Upper lobe of left lung (tissue), 6 donors: ENCODE data around the gene NASP. TPM values are rescaled to one million over a fixed set of nuclear protein-coding genes. Genes with fewer than 3 reads are reported as not detected.

Source experiments
- ATAC-seq, 2 donors: fragments of 200-7000 bp; cut with Tn5 transposase; one replicate each; pipeline ENCODE4 v1.9.1; 2022; ENCODE audit warnings: mild to moderate bottlenecking in 2 of 2, moderate library complexity in 2 of 2; ENCODE audit not compliant: low FRiP score in 2 of 2
- DNase-seq, 2 donors: peaks; one replicate each; pipeline ENCODE4 v3.0.0-alpha.2; 2019 to 2020
- H3K27ac ChIP-seq, 4 donors: fragments of 200-600 bp; sonication (generic); one replicate each; pipeline ENCODE4 v1.5.1; 2016 to 2019
- H3K27me3 ChIP-seq, 4 donors: fragments of 200-600 bp; sonication (generic); one replicate each; pipeline ENCODE4 v1.5.1; 2017 to 2019
- H3K36me3 ChIP-seq, 4 donors: fragments of 200-600 bp; sonication (generic); one replicate each; pipeline ENCODE4 v1.5.1; 2016 to 2019
- H3K4me1 ChIP-seq, 4 donors: fragments of 200-600 bp; sonication (generic); one replicate each; pipeline ENCODE4 v1.5.1; 2018 to 2019
- H3K4me3 ChIP-seq, 4 donors: fragments of 200-600 bp; sonication (generic); one replicate each; pipeline ENCODE4 v1.5.1; 2017 to 2019; ENCODE audit warnings: mild to moderate bottlenecking in 2 of 4, moderate library complexity in 1 of 4
- H3K9me3 ChIP-seq, 4 donors: fragments of 200-600 bp; sonication (generic); one replicate each; pipeline ENCODE4 v1.5.1; 2018 to 2019
- EP300 ChIP-seq, 4 donors: sonication (generic); formaldehyde crosslinking; IDR thresholded peaks; one replicate each; pipeline ENCODE4 v1.5.1; 2017; ENCODE audit warnings: antibody characterized with exemption in 4 of 4, control low read depth in 2 of 4
- POLR2A ChIP-seq, 4 donors: fragments of 450-650 bp; IDR thresholded peaks; one replicate each; pipeline ENCODE4 v1.5.1; 2016 to 2017; ENCODE audit warnings: antibody characterized with exemption in 4 of 4, mild to moderate bottlenecking in 2 of 4
- POLR2AphosphoS5 ChIP-seq, 2 donors: sonication (generic); formaldehyde crosslinking; IDR thresholded peaks; one replicate each; pipeline ENCODE4 v1.5.1; 2017; ENCODE audit warnings: antibody characterized with exemption in 2 of 2
- WGBS, 2 donors: methylation state at CpG; one replicate each; pipeline ENCODE4 v1.1.5; 2017 to 2018; 5-methylcytosine and 5-hydroxymethylcytosine counted together
- total RNA-seq, 6 donors: library from RNA; depleted of rRNA in 4 of 6; stranded (reverse); fragments of >200 nt in 4 of 6; gene quantifications; one replicate each; pipeline versions ENCODE4 v1.1.0 to v1.2.1, GENCODE V29; 2016 to 2021
- TF ChIP-seq, protein P1 (sequence below), 6 experiments: fragments of 450-650 bp in 4 of 6; fragments of 200-600 bp in 2 of 6; sonication (generic) in 2 of 6; IDR thresholded peaks; one replicate each; pipeline ENCODE4 v1.5.1; 2016 to 2019; ENCODE audit warnings: antibody characterized with exemption in 6 of 6
- donor health status: DM: no; HTN: no; CAD: no; lungs with moderate emphysema.
- donor health status: DM: no; HTN: yes; CAD: no; lungs with severe emphysema.

The NASP gene
- total RNA-seq, 6 donors from 2014 or later: 43.5 to 94.3 (median 59.5) TPM

DNA sequence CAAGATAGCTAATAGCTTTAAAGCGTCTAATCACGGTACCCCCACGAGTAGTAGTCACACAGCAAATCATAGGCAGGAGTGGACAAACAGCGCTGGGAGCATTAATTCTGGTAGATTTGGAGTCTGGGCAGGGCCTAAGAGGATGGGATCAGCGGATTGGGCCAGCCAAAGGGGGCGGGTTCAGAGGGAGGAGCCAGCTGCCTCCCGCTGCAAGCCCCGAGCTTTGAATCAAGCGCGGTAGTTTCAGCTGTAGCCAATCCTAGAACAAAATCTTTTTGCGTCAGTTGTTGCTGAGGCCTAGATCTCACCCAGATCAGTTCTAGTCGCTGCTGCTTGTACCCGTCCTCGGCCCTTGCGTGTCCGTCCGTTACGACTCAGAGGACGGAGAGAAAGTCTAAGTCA lies 576 bp upstream of the NASP start:
- no peak for TF ChIP-seq POLR2A (IDR thresholded peaks at IDR 0.05)
- peak overlapping the region; percentile 93 to 95 (median 94) for H3K27ac ChIP-seq
- DNase-seq (peak; percentile 90 to 97), ATAC-seq (peak; percentile 95 to 98)
- peaks cover 23 to 34% (median 31%) of the 10 kb centered on the region in 4 donors for H3K4me1 ChIP-seq
- peak overlapping the region; percentile 84 to 100 (median 87) for H3K4me3 ChIP-seq
- H3K36me3 ChIP-seq: no peaks in the 10 kb centered on the region
- 0 to 1% methylated on average over 4 to 19 of the region's 19 CpGs for WGBS, 2 donors
- no peaks in the 10 kb centered on the region for H3K27me3 ChIP-seq
- H3K9me3 ChIP-seq: no peaks in the 10 kb centered on the region

DNA sequence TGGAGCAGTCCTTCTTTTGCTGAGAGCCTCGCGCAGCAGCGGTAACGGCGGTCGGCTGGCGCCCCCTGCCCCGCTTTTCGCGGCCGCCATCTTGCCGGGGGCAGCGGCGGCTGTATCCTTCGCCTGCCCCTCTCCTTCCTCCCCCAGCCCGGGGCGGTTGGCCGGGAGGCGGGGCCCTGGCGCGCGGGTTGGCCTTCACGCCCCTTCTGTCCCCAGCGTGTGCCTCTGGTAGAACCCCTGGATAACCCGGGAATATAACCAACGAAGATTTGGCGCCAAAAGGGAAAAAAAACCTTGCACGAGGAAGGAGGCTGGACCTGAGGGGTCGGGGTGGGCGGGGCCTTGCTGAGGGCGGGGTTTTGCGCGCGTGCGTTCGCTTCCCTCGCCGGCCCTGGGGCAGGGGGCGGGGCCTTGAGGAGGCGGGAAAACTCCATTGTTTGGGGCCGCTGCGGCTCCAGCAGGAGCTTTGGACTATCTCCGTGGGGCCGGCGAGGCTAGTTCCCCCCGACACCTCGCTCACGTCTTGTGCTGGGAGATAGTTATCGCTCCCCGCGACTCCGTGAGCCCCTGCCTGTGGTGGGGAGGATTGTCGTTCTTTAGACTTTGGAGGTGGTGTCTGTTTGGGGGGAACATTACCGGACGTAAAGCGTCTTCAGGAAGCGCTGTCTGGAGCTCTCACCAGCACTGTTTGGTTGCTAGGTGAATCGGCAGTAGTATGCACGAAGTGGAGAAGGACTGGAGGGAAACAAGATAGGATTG lies 689 bp downstream of the NASP start:
- H3K27me3 ChIP-seq: no peaks in the 10 kb centered on the region
- H3K36me3 ChIP-seq: no peaks in the 10 kb centered on the region
- H3K4me1 ChIP-seq: peaks cover 23 to 34% (median 31%) of the 10 kb centered on the region in 4 donors
- DNase-seq (peak; percentile 90 to 96), ATAC-seq (peak; percentile 89 to 92)
- H3K4me3 ChIP-seq: peak overlapping the region; percentile 84 to 100 (median 87)
- no peaks in the 10 kb centered on the region for H3K9me3 ChIP-seq
- peak overlapping the region; percentile 93 to 95 (median 94) for H3K27ac ChIP-seq
- TF ChIP-seq POLR2AphosphoS5 (IDR thresholded peaks at IDR 0.05) (peak in 1 of 2 donors; percentile 56), POLR2A (IDR thresholded peaks at IDR 0.05) (peak in 1 of 4 donors; percentile 19), EP300 (IDR thresholded peaks at IDR 0.05) (no peak)
- TF ChIP-seq, protein P1, sequence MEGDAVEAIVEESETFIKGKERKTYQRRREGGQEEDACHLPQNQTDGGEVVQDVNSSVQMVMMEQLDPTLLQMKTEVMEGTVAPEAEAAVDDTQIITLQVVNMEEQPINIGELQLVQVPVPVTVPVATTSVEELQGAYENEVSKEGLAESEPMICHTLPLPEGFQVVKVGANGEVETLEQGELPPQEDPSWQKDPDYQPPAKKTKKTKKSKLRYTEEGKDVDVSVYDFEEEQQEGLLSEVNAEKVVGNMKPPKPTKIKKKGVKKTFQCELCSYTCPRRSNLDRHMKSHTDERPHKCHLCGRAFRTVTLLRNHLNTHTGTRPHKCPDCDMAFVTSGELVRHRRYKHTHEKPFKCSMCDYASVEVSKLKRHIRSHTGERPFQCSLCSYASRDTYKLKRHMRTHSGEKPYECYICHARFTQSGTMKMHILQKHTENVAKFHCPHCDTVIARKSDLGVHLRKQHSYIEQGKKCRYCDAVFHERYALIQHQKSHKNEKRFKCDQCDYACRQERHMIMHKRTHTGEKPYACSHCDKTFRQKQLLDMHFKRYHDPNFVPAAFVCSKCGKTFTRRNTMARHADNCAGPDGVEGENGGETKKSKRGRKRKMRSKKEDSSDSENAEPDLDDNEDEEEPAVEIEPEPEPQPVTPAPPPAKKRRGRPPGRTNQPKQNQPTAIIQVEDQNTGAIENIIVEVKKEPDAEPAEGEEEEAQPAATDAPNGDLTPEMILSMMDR (IDR thresholded peaks at IDR 0.05): peak in 1 of 6 experiments; percentile 8
- 0 to 1% methylated on average over 25 to 33 of the region's 59 CpGs for WGBS, 2 donors

DNA sequence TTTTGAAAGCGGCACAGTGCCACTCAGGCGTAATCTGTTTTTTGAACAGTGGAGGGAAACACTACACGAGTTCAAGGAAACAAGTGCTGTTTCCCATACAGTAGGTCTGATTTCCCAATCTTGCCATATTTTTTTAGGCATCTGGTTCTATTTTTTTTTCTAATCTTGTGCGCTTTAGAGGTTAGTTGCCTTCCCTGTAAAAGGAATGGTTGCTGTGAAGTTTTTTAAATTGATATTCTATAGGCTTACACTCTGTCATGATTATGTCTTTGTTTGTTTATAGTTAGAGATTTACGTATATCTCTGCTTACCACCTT lies 1.2 kb downstream of the NASP start:
- peaks cover 23 to 37% (median 35%) of the 10 kb centered on the region in 4 donors for H3K4me1 ChIP-seq
- 1% methylated on average over 5 of the region's 5 CpGs for WGBS, 2 donors
- H3K27ac ChIP-seq: peak overlapping the region; percentile 93 to 95 (median 94)
- ATAC-seq: no peak
- H3K36me3 ChIP-seq: no peaks in the 10 kb centered on the region
- no peak for DNase-seq
- H3K4me3 ChIP-seq: peak overlapping the region; percentile 84 to 100 (median 87)
- H3K27me3 ChIP-seq: no peaks in the 10 kb centered on the region
- TF ChIP-seq POLR2AphosphoS5 (IDR thresholded peaks at IDR 0.05): no peak
- TF ChIP-seq, protein P1 (IDR thresholded peaks at IDR 0.05): peak in 1 of 6 experiments; percentile 38
- H3K9me3 ChIP-seq: no peaks in the 10 kb centered on the region

DNA sequence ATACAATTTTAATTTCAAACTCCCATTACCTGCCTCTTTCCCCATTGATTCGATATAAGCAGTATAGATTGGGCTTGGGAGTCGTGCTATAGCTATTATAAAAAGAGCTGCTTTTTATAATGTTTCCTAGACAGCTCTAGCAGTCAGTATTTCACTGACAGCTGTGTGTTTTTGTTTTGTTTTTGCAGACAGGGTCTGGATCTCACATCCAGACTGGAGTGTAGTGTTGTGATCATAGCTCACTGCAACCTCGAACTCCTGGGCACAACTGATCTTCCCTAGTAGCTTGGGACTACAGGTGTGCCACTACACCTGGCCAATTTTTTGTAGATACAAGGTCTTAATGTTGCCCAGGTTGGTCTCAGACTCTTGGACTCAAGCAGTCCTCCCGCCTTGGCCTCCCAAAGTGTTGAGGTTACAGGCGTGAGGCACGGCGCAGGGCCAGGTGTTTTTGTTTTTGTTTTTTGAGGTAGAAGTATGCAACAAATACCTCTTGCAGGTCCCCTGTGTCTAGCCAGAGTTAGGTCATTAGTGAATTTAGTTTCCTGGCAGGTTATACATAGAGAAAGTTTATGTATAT lies 1.7 kb downstream of the NASP start:
- WGBS, 2 donors: 35 to 36% methylated on average over 7 of the region's 7 CpGs

DNA sequence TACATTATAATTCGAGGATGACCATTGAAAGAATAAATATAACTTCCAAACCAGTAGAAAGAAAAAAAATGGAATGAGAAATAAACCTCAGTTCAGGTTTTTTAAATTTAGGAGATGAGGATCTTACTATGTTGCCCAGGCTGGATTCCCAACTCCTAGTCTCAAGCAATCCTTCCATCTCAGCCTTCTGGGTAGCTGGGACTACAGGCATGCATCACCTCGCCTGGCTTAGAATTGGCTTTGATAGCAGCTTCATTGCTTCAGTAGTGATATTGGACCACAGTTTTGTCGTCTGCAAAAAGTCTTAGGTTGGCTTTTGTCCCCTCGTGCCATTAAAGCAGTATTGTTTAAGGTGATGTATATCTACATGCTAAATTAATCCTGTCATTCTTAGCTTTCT lies 2.9 kb downstream of the NASP start:
- no peak for DNase-seq
- TF ChIP-seq, protein P1 (IDR thresholded peaks at IDR 0.05): no peak
- no peak for TF ChIP-seq EP300 (IDR thresholded peaks at IDR 0.05)
- no peak for TF ChIP-seq POLR2AphosphoS5 (IDR thresholded peaks at IDR 0.05)
- TF ChIP-seq POLR2A (IDR thresholded peaks at IDR 0.05): no peak
- Histone ChIP-seq H3K27ac (peak overlapping the region in 1 of 4 donors; percentile 94), H3K4me3 (peak overlapping the region in 1 of 4 donors; percentile 84), H3K9me3 (no peaks in the 10 kb centered on the region), H3K4me1 (peaks cover 27 to 37% (median 35%) of the 10 kb centered on the region in 4 donors), H3K36me3 (peaks cover 0 to 6% (median under 1%) of the 10 kb centered on the region in 4 donors), H3K27me3 (no peaks in the 10 kb centered on the region)
- no peak for ATAC-seq
- 75 to 77% methylated on average over 4 of the region's 4 CpGs for WGBS, 2 donors

More for the DNA sequence above, 1.7 kb downstream of the NASP start:
- Histone ChIP-seq H3K27ac (peak overlapping the region in 3 of 4 donors; percentile 93 to 95 (median 94)), H3K9me3 (no peaks in the 10 kb centered on the region), H3K4me3 (peak overlapping the region; percentile 84 to 100 (median 87)), H3K36me3 (no peaks in the 10 kb centered on the region), H3K27me3 (no peaks in the 10 kb centered on the region), H3K4me1 (peaks cover 24 to 37% (median 35%) of the 10 kb centered on the region in 4 donors)
- no peak for TF ChIP-seq POLR2A (IDR thresholded peaks at IDR 0.05)
- no peak for TF ChIP-seq POLR2AphosphoS5 (IDR thresholded peaks at IDR 0.05)
- TF ChIP-seq, protein P1 (IDR thresholded peaks at IDR 0.05): no peak
- no peak for TF ChIP-seq EP300 (IDR thresholded peaks at IDR 0.05)
- DNase-seq (no peak), ATAC-seq (no peak)
